EL (cell line): ENCODE results near the gene GPD2.

Source experiments
- DNase-seq: peaks from one replicate; pipeline ENCODE4 v3.0.0-alpha.2; 2016

Gene GPD2

DNA sequence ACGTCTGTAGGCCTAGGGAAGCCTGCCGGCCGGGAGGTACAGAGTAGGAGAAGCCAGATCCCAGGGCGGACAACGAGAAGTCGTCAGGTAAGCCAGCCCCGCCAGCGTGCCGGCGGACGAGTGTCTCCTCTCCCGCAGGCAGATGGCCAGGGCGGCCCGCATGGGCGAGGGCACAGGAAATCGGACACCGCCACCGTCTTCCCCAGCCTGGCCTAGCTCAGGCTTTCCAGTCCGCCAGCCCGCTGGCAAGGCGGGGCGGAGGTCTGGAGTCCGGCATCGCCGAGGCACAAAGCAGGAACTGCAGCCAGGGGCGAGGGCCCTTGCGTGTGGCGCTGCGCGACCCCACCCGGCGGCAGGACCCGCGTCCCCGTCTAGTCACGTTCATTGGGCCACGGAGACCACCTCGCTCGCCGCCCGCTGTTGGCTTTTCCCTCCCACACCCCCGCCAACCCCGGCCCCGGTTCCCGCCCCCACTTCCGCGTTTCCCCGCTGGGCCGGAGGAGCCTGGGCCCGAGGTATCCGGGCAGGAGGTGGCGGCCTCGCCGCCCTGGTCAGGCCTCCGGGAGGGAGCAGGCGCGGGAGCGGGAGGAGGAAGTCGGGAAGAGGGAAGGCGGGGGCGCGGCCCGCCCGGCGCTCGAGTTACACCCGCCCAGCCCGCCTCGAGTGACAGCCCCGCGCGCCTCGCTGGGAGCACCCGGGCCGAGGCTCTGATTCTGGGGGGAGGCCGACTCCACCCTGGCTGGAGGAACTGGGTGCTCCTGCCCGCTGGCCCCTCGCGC, at the start of gene GPD2:
GPD2 (plus strand) TSS at position 662 of the 779 bp plus-strand sequence. CDS start 39,727 bp downstream, outside the sequence.
- DNase-seq = peak; percentile 89

GRCh38 chr2:156394033-156394741, 42.0 kb upstream of the GPD2 start:
- DNase-seq = no peak

GRCh38 chr2:156396126-156396525, 40.1 kb upstream of the GPD2 start:
- DNase-seq = no peak

- DNase-seq = no peak
Observed at GRCh38 chr2:156397229-156397628, 39.0 kb upstream of the GPD2 start.

DNA sequence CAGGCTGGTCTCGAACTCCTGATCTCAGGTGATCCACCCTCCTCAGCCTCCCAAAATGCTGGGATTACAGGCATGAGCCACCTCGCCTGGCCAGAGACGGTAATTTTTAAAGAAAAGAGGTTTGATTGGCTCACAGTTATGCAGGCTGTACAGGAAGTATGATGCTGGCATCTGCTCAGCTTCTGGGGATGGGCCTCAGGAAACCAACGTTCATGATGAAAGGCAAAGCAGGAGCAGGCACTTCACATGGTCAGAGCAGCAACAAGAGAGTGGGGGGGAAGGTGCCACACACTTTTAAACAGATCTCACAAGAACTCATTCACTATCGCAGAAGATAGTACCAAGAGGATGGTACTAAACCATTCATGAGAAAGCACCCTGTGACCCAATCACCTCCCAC, 38.0 kb upstream of the GPD2 start:
- no peak for DNase-seq

- DNase-seq = peak; percentile 16
Observed at GRCh38 chr2:156399224-156399949, 36.8 kb upstream of the GPD2 start.

GRCh38 chr2:156399950-156400705, 36.1 kb upstream of the GPD2 start:
- DNase-seq = peak; percentile 83

DNA sequence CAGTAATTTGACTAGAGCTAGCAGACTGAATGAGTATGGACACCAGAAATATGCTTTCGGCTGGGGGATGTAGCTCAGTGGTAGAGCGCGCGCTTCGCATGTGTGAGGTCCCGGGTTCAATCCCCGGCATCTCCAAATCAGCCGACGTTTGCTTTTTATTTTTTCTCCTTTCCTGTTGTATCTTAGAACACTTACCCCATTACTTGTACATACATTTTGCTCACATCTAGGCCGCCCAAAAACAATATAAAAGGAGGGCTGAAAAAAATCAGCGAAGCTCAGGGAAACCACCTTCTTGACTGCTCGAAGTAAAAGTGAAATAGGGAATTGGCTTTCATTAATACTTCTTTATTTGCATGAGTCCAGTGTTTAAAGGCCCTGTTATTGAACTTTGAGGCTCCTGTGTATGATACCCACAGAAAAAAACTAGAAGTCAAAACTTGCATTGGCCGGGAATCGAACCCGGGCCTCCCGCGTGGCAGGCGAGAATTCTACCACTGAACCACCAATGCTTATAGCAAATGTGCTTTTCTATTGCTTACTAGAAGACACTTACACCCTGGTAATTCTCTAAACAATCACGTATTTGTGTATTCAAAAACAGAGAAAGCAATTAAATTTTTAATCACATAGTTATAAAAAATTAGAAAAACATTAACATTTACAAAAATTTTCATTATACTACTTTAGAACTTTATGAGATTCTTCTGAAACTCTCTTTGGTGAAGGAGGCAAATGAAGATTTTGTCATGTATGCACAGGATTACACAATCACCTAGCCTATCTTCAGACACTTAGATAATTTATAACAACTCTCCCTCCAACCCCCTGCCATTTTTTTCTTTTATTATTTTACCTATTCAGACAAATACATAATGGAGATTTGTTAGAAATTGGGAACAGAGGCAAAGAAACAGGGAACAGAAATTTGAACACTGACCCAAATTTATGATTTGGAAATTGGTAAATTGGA, 35.2 kb upstream of the GPD2 start:
- peak; percentile 81 for DNase-seq

DNA sequence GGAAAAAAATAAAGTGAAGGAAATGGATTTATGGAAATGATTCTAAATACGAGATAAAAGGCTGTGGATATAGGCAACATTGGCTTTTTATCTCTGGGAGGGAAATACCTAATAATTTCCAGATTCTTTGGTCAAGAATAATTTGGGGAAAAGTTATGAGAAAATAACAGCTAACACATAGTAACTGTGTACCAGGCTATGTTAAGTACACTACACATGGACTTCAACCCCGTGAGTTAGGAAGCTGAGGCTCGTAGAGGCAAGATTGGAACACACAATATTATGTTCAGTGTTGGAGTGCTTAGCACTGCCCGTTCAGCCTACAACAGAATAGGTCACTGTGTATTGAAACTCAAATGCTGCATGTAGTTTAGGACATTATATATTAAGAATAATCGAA, 34.3 kb upstream of the GPD2 start:
- DNase-seq = no peak

DNA sequence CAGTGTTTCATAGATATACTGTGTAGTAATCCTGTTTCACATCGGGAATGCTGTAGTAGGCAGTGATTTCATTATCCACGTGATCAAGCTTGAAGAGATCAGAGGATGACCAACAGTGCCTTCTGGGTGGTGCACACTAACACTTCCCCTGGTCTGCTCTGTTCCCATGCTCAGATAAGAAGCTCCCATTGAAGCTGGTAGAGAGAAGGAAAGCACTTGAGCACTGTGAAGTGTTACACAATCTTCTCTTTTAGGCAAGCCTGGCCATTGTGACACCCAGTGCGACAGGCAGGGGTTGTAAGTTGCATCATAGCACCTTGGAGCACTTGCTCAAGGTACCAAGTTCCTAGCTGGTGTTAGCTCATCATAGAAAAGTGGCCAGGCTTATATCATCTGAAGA, 30.6 kb upstream of the GPD2 start:
- peak; percentile 6 for DNase-seq

GRCh38 chr2:156411835-156412234, 24.3 kb upstream of the GPD2 start:
- no peak for DNase-seq

GRCh38 chr2:156421851-156422250, 14.3 kb upstream of the GPD2 start:
- DNase-seq = no peak

DNA sequence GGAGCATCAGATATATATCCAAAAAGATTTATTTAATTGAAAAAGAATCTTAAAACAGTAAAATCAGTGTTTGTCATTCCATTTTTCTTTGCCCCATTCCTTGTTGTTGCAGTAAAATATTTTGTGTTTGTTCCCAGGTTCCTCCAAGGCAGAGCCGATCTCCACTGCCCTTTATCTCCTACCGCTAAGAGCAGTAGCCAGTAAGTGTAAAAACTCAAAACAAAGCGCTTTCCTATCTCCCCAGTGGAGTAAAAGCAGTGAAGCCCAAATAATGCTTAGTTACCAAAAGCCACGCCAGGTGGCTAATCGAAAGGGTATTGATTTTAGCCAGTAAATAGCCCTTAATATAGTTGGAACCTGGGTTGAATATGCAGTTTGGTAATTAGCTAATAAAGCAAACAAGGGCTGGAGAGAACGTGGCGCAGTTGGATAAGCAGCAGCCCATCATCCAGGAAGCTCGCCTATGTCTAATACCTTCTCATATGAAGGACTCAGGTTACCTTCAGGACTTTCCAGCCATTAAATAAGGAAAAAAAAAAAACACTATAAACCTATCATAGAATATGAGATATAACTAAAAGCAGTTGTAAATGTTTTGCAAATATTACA, 12.4 kb upstream of the GPD2 start:
- DNase-seq = no peak

DNA sequence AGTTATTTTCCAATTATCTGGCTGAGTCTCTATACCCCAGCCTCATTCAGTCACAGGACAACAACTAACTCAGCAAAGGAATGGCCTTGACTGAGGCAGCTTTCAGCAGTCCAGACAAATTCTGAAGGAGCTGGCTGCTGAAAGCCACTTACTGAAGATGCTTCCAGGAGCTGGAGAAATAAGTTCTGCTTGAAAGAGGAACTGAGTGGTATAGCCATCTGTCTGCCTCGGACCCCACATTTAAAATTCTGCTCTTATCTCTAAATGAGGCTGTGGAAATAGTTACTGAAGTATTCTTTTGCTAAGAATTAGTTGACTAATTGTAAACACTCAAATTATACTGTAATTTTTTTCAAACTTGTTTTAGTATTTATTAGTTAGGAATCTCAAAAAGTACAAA, 9.1 kb upstream of the GPD2 start:
- no peak for DNase-seq

- DNase-seq = no peak
Observed at GRCh38 chr2:156429211-156429610, 7.0 kb upstream of the GPD2 start.

- DNase-seq = no peak
Observed at GRCh38 chr2:156430236-156430979, 5.8 kb upstream of the GPD2 start.

DNA sequence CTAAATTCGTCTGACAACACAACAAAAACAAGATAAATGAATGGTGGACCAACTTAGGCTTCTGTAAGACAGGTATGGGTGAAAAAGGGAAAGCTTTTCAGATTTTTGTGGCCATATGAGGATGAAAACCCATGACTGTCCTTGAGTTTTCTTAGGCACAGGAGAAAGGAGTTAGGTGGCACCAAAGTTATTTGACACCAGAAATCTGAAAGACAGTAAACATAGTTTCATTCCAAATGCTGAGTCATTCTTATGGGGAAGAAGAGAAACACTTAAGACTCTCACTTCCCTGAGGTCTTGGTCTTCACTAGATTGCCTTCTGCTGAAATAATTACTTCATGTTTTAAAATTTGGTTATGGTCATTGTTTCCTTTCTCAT, 5.2 kb upstream of the GPD2 start:
- DNase-seq = peak; percentile 64

GRCh38 chr2:156434461-156435291, 1.5 kb upstream of the GPD2 start:
- DNase-seq = peak; percentile 59

- no peak for DNase-seq
Observed at GRCh38 chr2:156435396-156435717, 822 bp upstream of the GPD2 start.
